GM18526 (cell line): ENCODE measurements around the gene TWIST2.

Experiments used
- POLR2A ChIP-seq: IDR thresholded peaks from 3 replicates; pipeline ENCODE4 v1.6.1; 2011; ENCODE audit not compliant: insufficient read length; ENCODE audit errors: extremely low read depth

The TWIST2 gene

GRCh38 chr2:238907717-238908173, 59.9 kb downstream of the TWIST2 start:
- TF ChIP-seq POLR2A: no peak

GRCh38 chr2:238908960-238909951, 61.4 kb downstream of the TWIST2 start:
- no peak for TF ChIP-seq POLR2A

- TF ChIP-seq POLR2A: no peak
Observed at GRCh38 chr2:238910751-238911351, 63.0 kb downstream of the TWIST2 start.

GRCh38 chr2:238911376-238912227, 63.7 kb downstream of the TWIST2 start:
- TF ChIP-seq POLR2A: no peak

GRCh38 chr2:238912228-238912915, 64.5 kb downstream of the TWIST2 start:
- no peak for TF ChIP-seq POLR2A

GRCh38 chr2:238912916-238913875, 65.3 kb downstream of the TWIST2 start:
- no peak for TF ChIP-seq POLR2A

- no peak for TF ChIP-seq POLR2A
Observed at GRCh38 chr2:238913931-238914647, 66.2 kb downstream of the TWIST2 start.

GRCh38 chr2:238914648-238915015, 66.7 kb downstream of the TWIST2 start:
- TF ChIP-seq POLR2A: no peak

GRCh38 chr2:238915196-238915595, 67.3 kb downstream of the TWIST2 start:
- TF ChIP-seq POLR2A: no peak

- no peak for TF ChIP-seq POLR2A
Observed at GRCh38 chr2:238915596-238915995, 67.7 kb downstream of the TWIST2 start.

GRCh38 chr2:238916176-238916874, 68.4 kb downstream of the TWIST2 start:
- TF ChIP-seq POLR2A: no peak

GRCh38 chr2:238916875-238917590, 69.1 kb downstream of the TWIST2 start:
- TF ChIP-seq POLR2A: no peak
